ENCODE results near the gene ECHS1. TPM values are rescaled to one million over a fixed set of nuclear protein-coding genes. Genes with fewer than 3 reads are reported as not detected.

The ECHS1 gene
- total RNA-seq, 1 donor from 2014 or later: 69.8 TPM

DNA sequence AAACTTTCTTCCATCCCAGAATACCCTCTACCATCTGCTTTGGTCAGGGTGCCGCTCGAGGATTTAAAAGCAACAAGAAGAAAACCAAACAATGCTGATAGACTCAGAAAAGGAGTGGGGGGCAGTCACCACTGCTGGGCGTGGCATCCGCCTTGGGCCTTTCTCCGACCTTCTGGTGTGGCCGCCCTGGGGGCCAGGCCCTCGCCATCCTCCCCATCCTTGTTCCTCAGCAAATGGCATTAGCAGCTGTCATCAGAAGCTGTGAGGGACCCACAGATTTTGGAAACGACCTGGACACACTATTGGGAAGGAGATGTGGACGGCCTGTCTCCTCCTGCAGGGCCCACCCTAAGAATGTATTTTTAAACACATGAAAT lies 60.4 kb downstream of the ECHS1 start:
- no peak for TF ChIP-seq CTCF (IDR thresholded peaks at IDR 0.05; ENCODE audit: unreplicated experiment)
- Mint-ChIP-seq H3K9me3 (no peaks in the 10 kb centered on the region), H3K4me1 (peaks cover 2% of the 10 kb centered on the region), H3K36me3 (peaks cover 5% of the 10 kb centered on the region), H3K27ac (no peak overlapping the region), H3K4me3 (no peak overlapping the region), H3K27me3 (ENCODE audit: low read depth) (no peaks in the 10 kb centered on the region)
- no peak for DNase-seq (ENCODE audit: low spot score in 2 of 2, unreplicated experiment in 2 of 2)

Small RNA genes within 50 kb of the gene (microRNA-seq; reads per million reads assigned to microRNA genes)
- 2.1 reads per million for gene MIR3944

Other genes starting within 250 kb of the ECHS1 start
- 20.3 to 23.7 TPM (median 21.0 TPM) in 3 replicates for gene KNDC1, start 213.1 kb downstream of the ECHS1 start, total RNA-seq
- not detected in 3 replicates for gene UTF1, start 143.1 kb downstream of the ECHS1 start, total RNA-seq
- gene VENTX, start 135.5 kb downstream of the ECHS1 start, total RNA-seq: 0.07 to 0.09 TPM in 2 of 3 replicates, not detected in the other
- gene ADAM8, start 96.5 kb downstream of the ECHS1 start, total RNA-seq: 14.3 to 16.9 TPM (median 16.9 TPM) in 3 replicates
- gene TUBGCP2, start 64.5 kb downstream of the ECHS1 start, total RNA-seq: 69.6 to 81.0 TPM (median 70.9 TPM) in 3 replicates
- 38.6 to 44.9 TPM (median 39.5 TPM) in 3 replicates for gene ZNF511, start 64.4 kb downstream of the ECHS1 start, total RNA-seq
- gene CALY, start 36.5 kb downstream of the ECHS1 start, total RNA-seq: 2.1 to 3.7 TPM (median 2.1 TPM) in 3 replicates
- 0.25 to 0.49 TPM in 2 of 3 replicates, not detected in the other for gene PRAP1, start 26.0 kb downstream of the ECHS1 start, total RNA-seq
- 38.0 to 42.6 TPM (median 41.3 TPM) in 3 replicates for gene FUOM, start 15.3 kb downstream of the ECHS1 start, total RNA-seq
- 7.5 to 9.5 TPM (median 8.0 TPM) in 3 replicates for gene PAOX, start 5.9 kb upstream of the ECHS1 start, total RNA-seq
- 86.0 to 91.1 TPM (median 90.5 TPM) in 3 replicates for gene MTG1, start 20.8 kb upstream of the ECHS1 start, total RNA-seq
- 0.50 to 0.69 TPM (median 0.55 TPM) in 3 replicates for gene SPRN, start 51.3 kb upstream of the ECHS1 start, total RNA-seq
- gene SCART1, start 80.6 kb upstream of the ECHS1 start, total RNA-seq: 4.1 to 4.7 TPM (median 4.4 TPM) in 3 replicates
- gene CYP2E1, start 154.0 kb upstream of the ECHS1 start, total RNA-seq: 2.1 to 3.5 TPM (median 2.8 TPM) in 3 replicates
- not detected in 3 replicates for gene SYCE1, start 192.2 kb upstream of the ECHS1 start, total RNA-seq

Data from mesothelial cell of epicardium (in vitro differentiated cells).